GM12892 (cell line): Measurements from ENCODE around the gene CYREN.

Source experiments
- POLR2A ChIP-seq: IDR thresholded peaks from 2 replicates; pipeline ENCODE4 v1.6.1; 2011; ENCODE audit warnings: low read depth, low read length, control low read depth
- POLR2AphosphoS5 ChIP-seq: IDR thresholded peaks from 2 replicates; pipeline ENCODE4 v1.6.1; 2011; ENCODE audit warnings: low read depth, low read length, control low read depth

GRCh38 chr7:135181929-135182678 lies 11.6 kb upstream of the CYREN start:
- TF ChIP-seq POLR2AphosphoS5 (no peak), POLR2A (no peak; the same call in 1 of the 2 replicates)
